Heart left ventricle (tissue), 16 donors: ENCODE measurements around the gene AURKB. TPM values are rescaled to one million over a fixed set of nuclear protein-coding genes. Genes with fewer than 3 reads are reported as not detected.

Experiments
- ATAC-seq, 4 donors: fragments of 200-7000 bp; cut with Tn5 transposase; one replicate each; pipeline ENCODE4 v1.9.1; 2020 to 2022; ENCODE audit warnings: moderate library complexity in 4 of 4, mild to moderate bottlenecking in 3 of 4, moderate number of reproducible peaks in 1 of 4
- DNase-seq, 5 donors: peaks; one replicate each; pipeline ENCODE4 v3.0.0-alpha.2; 2020
- H3K27ac ChIP-seq, 12 donors: fragments of 200-600 bp; sonication (generic) in 4 of 12; one replicate each; pipeline versions ENCODE4 v1.5.0 to v1.8.0; 2016 to 2022; ENCODE audit warnings: mild to moderate bottlenecking in 2 of 12
- H3K27me3 ChIP-seq, 9 donors: fragments of 200-600 bp; sonication (generic) in 2 of 9; one replicate each; pipeline versions ENCODE4 v1.5.1 to v1.8.0; 2016 to 2022; ENCODE audit warnings: mild to moderate bottlenecking in 3 of 9
- H3K36me3 ChIP-seq, 9 donors: fragments of 200-600 bp; sonication (generic) in 2 of 9; one replicate each; pipeline versions ENCODE4 v1.5.0 to v1.8.0; 2018 to 2022; ENCODE audit warnings: mild to moderate bottlenecking in 2 of 9
- H3K4me1 ChIP-seq, 12 donors: fragments of 200-600 bp; sonication (generic) in 4 of 12; one replicate each; pipeline versions ENCODE4 v1.5.0 to v1.8.0; 2016 to 2022; ENCODE audit warnings: mild to moderate bottlenecking in 3 of 12
- H3K4me3 ChIP-seq, 12 donors: fragments of 200-600 bp; sonication (generic) in 4 of 12; one replicate each; pipeline versions ENCODE4 v1.5.0 to v1.8.0; 2017 to 2022; ENCODE audit warnings: mild to moderate bottlenecking in 9 of 12, moderate library complexity in 4 of 12
- H3K9me3 ChIP-seq, 12 donors: fragments of 200-600 bp; sonication (generic) in 4 of 12; one replicate each; pipeline versions ENCODE4 v1.5.0 to v1.8.0; 2016 to 2022; ENCODE audit warnings: mild to moderate bottlenecking in 1 of 12
- POLR2A ChIP-seq, 2 donors: fragments of 450-650 bp; IDR thresholded peaks; one replicate each; pipeline ENCODE4 v1.6.1; 2017; ENCODE audit warnings: antibody characterized with exemption in 2 of 2, mild to moderate bottlenecking in 2 of 2, moderate library complexity in 2 of 2
- WGBS, 4 donors: extraction: QIAGEN DNeasy Blood & Tissue Kit in 2 of 4; methylation state at CpG; one replicate each; pipeline versions ENCODE4 v1.1.5 to v1.1.7; 2013 to 2018; 5-methylcytosine and 5-hydroxymethylcytosine counted together
- intact Hi-C, 10 donors: fragments of 100-400 bp; cut with DNase I; formaldehyde crosslinking; loops; one replicate each; pipeline versions ENCODE4 v1.11.1 to v1.14.2; 2022
- polyA plus RNA-seq, 2 donors: library from polyadenylated mRNA; stranded (reverse); fragments of 200-250 nt; gene quantifications; one replicate each; pipeline ENCODE4 v1.2.3, GENCODE V29; 2013
- total RNA-seq, 9 donors: library from RNA; depleted of rRNA in 2 of 9; stranded (reverse); fragments of >200 nt in 2 of 9; fragmentation: NEBNext Ultra II Directional in 3 of 9; extraction: Animal tissue kit (Norgen Biotek cat#: 25700) in 3 of 9; gene quantifications; one replicate each; pipeline versions ENCODE4 v1.1.0 to v1.2.4, GENCODE V29; 2016 to 2023
- TF ChIP-seq, protein P1 (sequence below), 12 donors: fragments of 200-600 bp; sonication (generic) in 4 of 12; IDR thresholded peaks; one replicate each; pipeline versions ENCODE4 v1.5.0 to v1.8.0; 2018 to 2022; ENCODE audit warnings: antibody characterized with exemption in 12 of 12, mild to moderate bottlenecking in 5 of 12
- donor health status: ischemic (EF 13 %, LVEDD 7.1; RV severe dilation, severe dysfunction).
- donor health status: healthy with polysubstance abuse.
- donor health status: DM: no; HTN: yes; CAD: no.
- donor health status: DM: no; HTN: no; CAD: no.
- donor health status: ischemic (EF 25% LVEDD 6.9; RV normal size, moderate dysfunction).
- donor health status: ischemic (EF 25% LVEDD 5.7; RV mildly dilated, moderate dysfunction).
- donor health status: healthy.
- donor health status: DM: yes; HTN: yes; CAD: no.
- donor health status: ischemic (EF 35%, LVEDD 5.7; RV mildly dilated, moderate dysfunction).
- donor health status: nonischemic (EF 11% LVEDD 7.7; RV severe dilation, severe dysfunction).
- donor health status: DM: yes; HTN: yes; CAD: no.
- donor health status: PGD.
- donor health status: ischemic (EF 29% LVEDD 5.4; RV normal size, mild dysfunction).
- donor health status: nonischemic (EF 23%, LVEDD 6.1; RV moderate dilation, normal function).

The AURKB gene
- total and polyA plus RNA-seq, 11 donors: 0.23 to 10.3 (median 0.68) TPM; not detected in 5

DNA sequence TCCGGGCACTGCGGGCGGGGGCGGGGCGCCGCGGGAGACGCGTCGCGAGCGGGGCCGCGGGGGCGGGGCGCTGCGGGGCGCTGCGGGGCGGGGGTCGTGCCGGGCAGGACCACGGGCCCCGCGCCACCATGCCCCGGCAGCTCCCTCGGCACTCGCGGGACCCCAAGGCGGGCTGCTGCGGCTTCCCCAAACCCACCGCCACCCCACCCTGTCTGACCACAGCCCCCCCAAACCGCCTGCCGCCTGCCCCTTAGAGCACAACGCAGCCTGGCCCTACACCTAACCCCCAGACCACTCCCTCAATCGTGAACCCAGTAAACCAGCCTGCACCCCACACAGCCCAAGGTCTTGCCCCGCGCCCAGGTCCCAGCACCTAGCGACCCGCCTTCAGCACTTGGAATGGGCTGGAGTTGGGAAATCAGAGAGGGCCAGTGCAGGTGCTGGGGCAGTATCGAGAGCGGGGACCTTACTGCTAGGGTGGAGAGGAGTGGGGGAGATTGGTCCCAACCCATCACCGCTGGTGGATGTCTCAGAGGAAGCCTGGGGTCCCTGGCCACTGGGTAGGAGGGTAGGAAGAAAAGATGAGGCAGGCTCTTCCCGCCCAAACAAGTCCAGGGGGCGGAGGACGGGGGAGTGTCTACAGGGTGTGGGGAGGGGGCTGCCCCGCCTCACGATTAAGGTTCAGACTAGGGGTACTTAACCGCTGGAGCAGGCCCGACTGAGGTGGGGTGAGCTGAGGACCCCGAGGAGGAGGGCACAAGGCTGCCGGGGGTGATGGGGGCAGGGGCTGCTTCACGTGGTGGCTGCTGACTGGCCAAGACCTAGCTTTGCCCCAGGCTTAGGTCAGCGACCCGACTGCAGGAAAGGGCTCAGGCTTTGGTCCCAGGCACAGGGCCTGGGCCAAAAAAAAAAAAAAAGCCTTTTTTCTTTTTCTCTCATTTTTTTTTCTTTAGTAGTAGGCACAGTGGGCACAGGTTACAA lies 47.1 kb downstream of the AURKB start:
- TF ChIP-seq, protein P1, sequence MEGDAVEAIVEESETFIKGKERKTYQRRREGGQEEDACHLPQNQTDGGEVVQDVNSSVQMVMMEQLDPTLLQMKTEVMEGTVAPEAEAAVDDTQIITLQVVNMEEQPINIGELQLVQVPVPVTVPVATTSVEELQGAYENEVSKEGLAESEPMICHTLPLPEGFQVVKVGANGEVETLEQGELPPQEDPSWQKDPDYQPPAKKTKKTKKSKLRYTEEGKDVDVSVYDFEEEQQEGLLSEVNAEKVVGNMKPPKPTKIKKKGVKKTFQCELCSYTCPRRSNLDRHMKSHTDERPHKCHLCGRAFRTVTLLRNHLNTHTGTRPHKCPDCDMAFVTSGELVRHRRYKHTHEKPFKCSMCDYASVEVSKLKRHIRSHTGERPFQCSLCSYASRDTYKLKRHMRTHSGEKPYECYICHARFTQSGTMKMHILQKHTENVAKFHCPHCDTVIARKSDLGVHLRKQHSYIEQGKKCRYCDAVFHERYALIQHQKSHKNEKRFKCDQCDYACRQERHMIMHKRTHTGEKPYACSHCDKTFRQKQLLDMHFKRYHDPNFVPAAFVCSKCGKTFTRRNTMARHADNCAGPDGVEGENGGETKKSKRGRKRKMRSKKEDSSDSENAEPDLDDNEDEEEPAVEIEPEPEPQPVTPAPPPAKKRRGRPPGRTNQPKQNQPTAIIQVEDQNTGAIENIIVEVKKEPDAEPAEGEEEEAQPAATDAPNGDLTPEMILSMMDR (IDR thresholded peaks at IDR 0.05): no peak
- TF ChIP-seq POLR2A (IDR thresholded peaks at IDR 0.05): no peak
- DNase-seq (peak in 3 of 5 donors; percentile 30 to 65 (median 44)), ATAC-seq (peak in 3 of 4 donors; percentile 2 to 16 (median 4))
- 6 to 16% (median 9%) methylated on average over 20 to 55 of the region's 55 CpGs for WGBS, 4 donors
- H3K36me3 ChIP-seq: peaks cover 0 to 32% (median 22%) of the 10 kb centered on the region in 9 donors
- H3K4me3 ChIP-seq: peak overlapping the region; percentile 82 to 100 (median 99)
- peaks cover 20 to 56% (median 42%) of the 10 kb centered on the region in 12 donors for H3K4me1 ChIP-seq
- H3K9me3 ChIP-seq: no peaks in the 10 kb centered on the region
- peak overlapping the region; percentile 95 to 100 (median 100) for H3K27ac ChIP-seq
- intact Hi-C loops: loop anchor here in 3 of 10 donors (1.0 to 5.0 kb wide), 2 partner anchors 25 to 41 kb away; partner anchors contain the start of gene HES7 (in 3 of the 3)
- H3K27me3 ChIP-seq: no peaks in the 10 kb centered on the region

- H3K36me3 ChIP-seq: peaks cover 0 to 33% (median 22%) of the 10 kb centered on the region in 9 donors
- peak; percentile 81 to 92 (median 89) for DNase-seq
- peak in 3 of 4 donors; percentile 46 to 69 (median 66) for ATAC-seq
- intact Hi-C loops: loop anchor here in 3 of 10 donors (1.0 to 5.0 kb wide), 2 partner anchors 24 to 40 kb away; partner anchors contain the start of gene HES7 (in 3 of the 3)
- peak within 1 kb of the TSS; percentile 95 to 100 (median 100) for H3K27ac ChIP-seq
- 0 to 2% (median 1%) methylated on average over 20 to 75 of the region's 75 CpGs for WGBS, 4 donors
- peak within 1 kb of the TSS; percentile 82 to 100 (median 99) for H3K4me3 ChIP-seq
- peaks cover 22 to 62% (median 42%) of the 10 kb centered on the region in 12 donors for H3K4me1 ChIP-seq
- H3K27me3 ChIP-seq: no peaks in the 10 kb centered on the region
- no peaks in the 10 kb centered on the region for H3K9me3 ChIP-seq
- TF ChIP-seq, protein P1 (IDR thresholded peaks at IDR 0.05): no peak
- peak; percentile 60 to 79 for TF ChIP-seq POLR2A (IDR thresholded peaks at IDR 0.05)
These were observed 48.0 kb downstream of the AURKB start, which contains the start of gene VAMP2 for GRCh38 chr17:8162233-8162996. VAMP2 (minus strand) TSS chr17:8162948; CDS start chr17:8162879, 69 bp downstream.

GRCh38 chr17:8161289-8162232 lies 48.8 kb downstream of the AURKB start:
- ATAC-seq: no peak
- Histone ChIP-seq H3K36me3 (peaks cover 0 to 33% (median 22%) of the 10 kb centered on the region in 9 donors), H3K4me1 (peaks cover 25 to 68% (median 47%) of the 10 kb centered on the region in 12 donors), H3K27me3 (no peaks in the 10 kb centered on the region), H3K9me3 (no peaks in the 10 kb centered on the region), H3K27ac (peak overlapping the region; percentile 95 to 100 (median 100)), H3K4me3 (peak overlapping the region; percentile 82 to 100 (median 99))
- WGBS, 4 donors: 42 to 44% (median 43%) methylated on average over 17 to 19 of the region's 19 CpGs
- TF ChIP-seq, protein P1 (IDR thresholded peaks at IDR 0.05): no peak
- TF ChIP-seq POLR2A (IDR thresholded peaks at IDR 0.05): no peak
- peak in 1 of 5 donors; percentile 66 for DNase-seq
- intact Hi-C loops: loop anchor here in 3 of 10 donors (1.0 to 5.0 kb wide), 2 partner anchors 23 to 39 kb away; partner anchors contain the start of gene HES7 (in 3 of the 3)
